Activated T-cell treated with anti-CD3 and anti-CD28 coated beads, Interleukin-2, amount 50 U/mL, for 4 hours (primary cell): ENCODE data around the gene NSMF. TPM values are rescaled to one million over a fixed set of nuclear protein-coding genes. Genes with fewer than 3 reads are reported as not detected.

Experiments
- ATAC-seq, 2 donors: fragments of 200-7000 bp; cut with Tn5 transposase; one replicate each; pipeline ENCODE4 v1.10.0; 2021
- DNase-seq: peaks from one replicate; pipeline ENCODE4 v3.0.0-alpha.2; 2020
- H3K27me3 Mint-ChIP-seq: one replicate; pipeline ENCODE4 v1.8.0; 2021; ENCODE audit warnings: low read depth, mixed read lengths
- H3K36me3 Mint-ChIP-seq: one replicate; pipeline ENCODE4 v1.8.0; 2022; ENCODE audit warnings: mixed read lengths; ENCODE audit not compliant: insufficient read depth
- H3K4me1 Mint-ChIP-seq: one replicate; pipeline ENCODE4 v1.8.0; 2021; ENCODE audit warnings: low read depth, mixed read lengths
- H3K4me3 Mint-ChIP-seq: one replicate; pipeline ENCODE4 v1.8.0; 2021; ENCODE audit warnings: mild to moderate bottlenecking, moderate library complexity, mixed read lengths
- H3K9me3 Mint-ChIP-seq: one replicate; pipeline ENCODE4 v1.8.0; 2021; ENCODE audit warnings: mixed read lengths
- total RNA-seq, 3 donors: library from RNA; stranded (reverse); gene quantifications; one replicate each; pipeline ENCODE4 v1.2.1, GENCODE V29; 2021

Gene NSMF
- total RNA-seq, 3 donors from 2014 or later, result 69.5 to 89.1 (median 87.7) TPM

GRCh38 chr9:137496601-137497375 is 37.7 kb upstream of the NSMF start:
- DNase-seq, result no peak
- Mint-ChIP-seq H3K9me3 (no peaks in the 10 kb centered on the region), H3K4me1 (peaks cover 5% of the 10 kb centered on the region), H3K27me3 (no peaks in the 10 kb centered on the region), H3K36me3 (no peaks in the 10 kb centered on the region), H3K4me3 (no peak overlapping the region)
- ATAC-seq, result no peak

GRCh38 chr9:137494550-137495351 is 35.6 kb upstream of the NSMF start:
- ATAC-seq (no peak), DNase-seq (no peak)
- Mint-ChIP-seq H3K4me1 (peaks cover 8% of the 10 kb centered on the region), H3K4me3 (no peak overlapping the region), H3K9me3 (no peaks in the 10 kb centered on the region), H3K27me3 (no peaks in the 10 kb centered on the region), H3K36me3 (no peaks in the 10 kb centered on the region)

- no peak for ATAC-seq
- H3K4me1 Mint-ChIP-seq, result peaks cover 8% of the 10 kb centered on the region
- H3K4me3 Mint-ChIP-seq, result no peak overlapping the region
- H3K9me3 Mint-ChIP-seq, result no peaks in the 10 kb centered on the region
- no peaks in the 10 kb centered on the region for H3K27me3 Mint-ChIP-seq
- DNase-seq, result no peak
- H3K36me3 Mint-ChIP-seq, result no peaks in the 10 kb centered on the region
Observed at GRCh38 chr9:137494104-137494544, 35.0 kb upstream of the NSMF start.

- ATAC-seq, result no peak
- no peak for DNase-seq
Observed at GRCh38 chr9:137493364-137494103, 34.4 kb upstream of the NSMF start.

GRCh38 chr9:137492464-137493363 is 33.6 kb upstream of the NSMF start:
- Mint-ChIP-seq H3K4me3 (no peak overlapping the region), H3K27me3 (no peaks in the 10 kb centered on the region), H3K9me3 (no peaks in the 10 kb centered on the region), H3K4me1 (peaks cover 8% of the 10 kb centered on the region), H3K36me3 (no peaks in the 10 kb centered on the region)
- ATAC-seq (peak; percentile 82 to 83), DNase-seq (no peak)

More at GRCh38 chr9:137493364-137494103, 34.4 kb upstream of the NSMF start:
- H3K9me3 Mint-ChIP-seq, result no peaks in the 10 kb centered on the region
- peaks cover 8% of the 10 kb centered on the region for H3K4me1 Mint-ChIP-seq
- no peaks in the 10 kb centered on the region for H3K36me3 Mint-ChIP-seq
- H3K4me3 Mint-ChIP-seq, result no peak overlapping the region
- no peaks in the 10 kb centered on the region for H3K27me3 Mint-ChIP-seq

- Mint-ChIP-seq H3K4me1 (peaks cover 8% of the 10 kb centered on the region), H3K27me3 (no peaks in the 10 kb centered on the region), H3K4me3 (peak overlapping the region; percentile 5), H3K9me3 (no peaks in the 10 kb centered on the region), H3K36me3 (no peaks in the 10 kb centered on the region)
- no peak for ATAC-seq
- DNase-seq, result no peak
Observed at GRCh38 chr9:137491735-137492432, 32.8 kb upstream of the NSMF start.

- DNase-seq (no peak), ATAC-seq (no peak)
- Mint-ChIP-seq H3K36me3 (no peaks in the 10 kb centered on the region), H3K27me3 (no peaks in the 10 kb centered on the region), H3K9me3 (no peaks in the 10 kb centered on the region), H3K4me1 (peaks cover 8% of the 10 kb centered on the region), H3K4me3 (no peak overlapping the region)
Observed at GRCh38 chr9:137490532-137491186, 31.5 kb upstream of the NSMF start.

GRCh38 chr9:137488906-137489305 is 29.8 kb upstream of the NSMF start:
- DNase-seq, result no peak
- Mint-ChIP-seq H3K27me3 (no peaks in the 10 kb centered on the region), H3K4me1 (peaks cover 3% of the 10 kb centered on the region), H3K9me3 (no peaks in the 10 kb centered on the region), H3K36me3 (no peaks in the 10 kb centered on the region), H3K4me3 (no peak overlapping the region)
- ATAC-seq, result no peak

- Mint-ChIP-seq H3K27me3 (no peaks in the 10 kb centered on the region), H3K4me1 (peaks cover 3% of the 10 kb centered on the region), H3K9me3 (no peaks in the 10 kb centered on the region), H3K36me3 (no peaks in the 10 kb centered on the region), H3K4me3 (no peak overlapping the region)
- DNase-seq, result no peak
- no peak for ATAC-seq
Observed at GRCh38 chr9:137488327-137488653, 29.2 kb upstream of the NSMF start.

GRCh38 chr9:137487454-137488326 is 28.6 kb upstream of the NSMF start:
- H3K4me3 Mint-ChIP-seq, result no peak overlapping the region
- H3K4me1 Mint-ChIP-seq, result peaks cover 3% of the 10 kb centered on the region
- no peaks in the 10 kb centered on the region for H3K36me3 Mint-ChIP-seq
- DNase-seq (no peak), ATAC-seq (no peak)
- no peaks in the 10 kb centered on the region for H3K9me3 Mint-ChIP-seq
- no peaks in the 10 kb centered on the region for H3K27me3 Mint-ChIP-seq

- ATAC-seq, result no peak
- no peak overlapping the region for H3K4me3 Mint-ChIP-seq
- no peak for DNase-seq
- peaks cover 9% of the 10 kb centered on the region for H3K4me1 Mint-ChIP-seq
- no peaks in the 10 kb centered on the region for H3K36me3 Mint-ChIP-seq
- H3K27me3 Mint-ChIP-seq, result no peaks in the 10 kb centered on the region
- no peaks in the 10 kb centered on the region for H3K9me3 Mint-ChIP-seq
Observed at GRCh38 chr9:137486545-137487453, 27.7 kb upstream of the NSMF start.
